Measurements from ENCODE around the gene RGS6.

Gene RGS6

DNA sequence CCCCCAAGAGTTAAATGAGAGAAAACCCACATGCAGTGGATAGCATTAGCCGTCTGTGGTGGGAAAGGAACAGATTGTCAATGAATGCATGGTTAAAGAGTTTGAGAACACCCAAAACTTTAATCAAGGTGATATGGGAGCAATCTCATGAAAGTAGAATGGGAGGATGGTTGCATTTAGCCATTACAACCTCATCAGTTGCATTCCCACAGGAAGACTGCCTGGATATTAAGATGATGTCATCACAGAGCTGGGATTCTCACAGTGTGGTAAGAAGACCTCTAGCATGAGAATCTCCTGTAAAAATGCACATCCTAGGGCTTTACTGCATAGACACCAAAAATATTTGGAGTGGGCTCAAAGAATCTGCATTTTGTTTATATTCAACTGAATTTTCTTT, 284.9 kb downstream of the RGS6 start:
- Histone ChIP-seq H3K27me3 (ENCODE audit: control insufficient read depth, low read length) (no peaks in the 10 kb centered on the region), H3K9me3 (ENCODE audit: control insufficient read depth, insufficient read depth, low read length) (no peaks in the 10 kb centered on the region; the same call in 1 of the 2 replicates), H3K4me2 (ENCODE audit: low read length) (no peak overlapping the region), H3F3A (ENCODE audit: control insufficient read depth, insufficient read depth) (no peaks in the 10 kb centered on the region), H4K20me1 (ENCODE audit: control insufficient read depth, insufficient read depth, low read depth, low read length) (no peaks in the 10 kb centered on the region), H3K27ac (ENCODE audit: low read depth, low read length) (no peak overlapping the region), H3K4me3 (ENCODE audit: low read length) (no peak overlapping the region), H3K4me1 (ENCODE audit: control insufficient read depth, low read length) (no peaks in the 10 kb centered on the region), H3K9me2 (replicated peaks; ENCODE audit: control insufficient read depth, low read length) (no peaks in the 10 kb centered on the region; the same call in 1 of the 2 replicates), H3K79me2 (ENCODE audit: control insufficient read depth, low read length) (no peaks in the 10 kb centered on the region), H3K36me3 (ENCODE audit: control insufficient read depth, low read length) (no peaks in the 10 kb centered on the region)
- no peak for TF ChIP-seq EZH2phosphoT487 (IDR thresholded peaks at IDR 0.05; ENCODE audit: borderline replicate concordance, low read length)
- TF ChIP-seq, protein P1, sequence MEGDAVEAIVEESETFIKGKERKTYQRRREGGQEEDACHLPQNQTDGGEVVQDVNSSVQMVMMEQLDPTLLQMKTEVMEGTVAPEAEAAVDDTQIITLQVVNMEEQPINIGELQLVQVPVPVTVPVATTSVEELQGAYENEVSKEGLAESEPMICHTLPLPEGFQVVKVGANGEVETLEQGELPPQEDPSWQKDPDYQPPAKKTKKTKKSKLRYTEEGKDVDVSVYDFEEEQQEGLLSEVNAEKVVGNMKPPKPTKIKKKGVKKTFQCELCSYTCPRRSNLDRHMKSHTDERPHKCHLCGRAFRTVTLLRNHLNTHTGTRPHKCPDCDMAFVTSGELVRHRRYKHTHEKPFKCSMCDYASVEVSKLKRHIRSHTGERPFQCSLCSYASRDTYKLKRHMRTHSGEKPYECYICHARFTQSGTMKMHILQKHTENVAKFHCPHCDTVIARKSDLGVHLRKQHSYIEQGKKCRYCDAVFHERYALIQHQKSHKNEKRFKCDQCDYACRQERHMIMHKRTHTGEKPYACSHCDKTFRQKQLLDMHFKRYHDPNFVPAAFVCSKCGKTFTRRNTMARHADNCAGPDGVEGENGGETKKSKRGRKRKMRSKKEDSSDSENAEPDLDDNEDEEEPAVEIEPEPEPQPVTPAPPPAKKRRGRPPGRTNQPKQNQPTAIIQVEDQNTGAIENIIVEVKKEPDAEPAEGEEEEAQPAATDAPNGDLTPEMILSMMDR (IDR thresholded peaks at IDR 0.05; ENCODE audit: low read depth, low read length, poor library complexity, severe bottlenecking), result no peak

- H3K36me3 ChIP-seq (ENCODE audit: control insufficient read depth, low read length), result no peaks in the 10 kb centered on the region
- no peaks in the 10 kb centered on the region for H3K4me1 ChIP-seq (ENCODE audit: control insufficient read depth, low read length)
- H3K4me3 ChIP-seq (ENCODE audit: low read length), result no peak overlapping the region
- no peaks in the 10 kb centered on the region for H4K20me1 ChIP-seq (ENCODE audit: control insufficient read depth, insufficient read depth, low read depth, low read length)
- no peaks in the 10 kb centered on the region; the same call in 1 of the 2 replicates for H3K9me3 ChIP-seq (ENCODE audit: control insufficient read depth, insufficient read depth, low read length)
- H3K27ac ChIP-seq (ENCODE audit: low read depth, low read length), result no peak overlapping the region
- TF ChIP-seq, protein P1 (IDR thresholded peaks at IDR 0.05; ENCODE audit: low read depth, low read length, poor library complexity, severe bottlenecking), result no peak
- TF ChIP-seq EZH2phosphoT487 (IDR thresholded peaks at IDR 0.05; ENCODE audit: borderline replicate concordance, low read length), result no peak
- no peaks in the 10 kb centered on the region for H3K27me3 ChIP-seq (ENCODE audit: control insufficient read depth, low read length)
- no peaks in the 10 kb centered on the region for H3F3A ChIP-seq (ENCODE audit: control insufficient read depth, insufficient read depth)
- H3K4me2 ChIP-seq (ENCODE audit: low read length), result no peak overlapping the region
- H3K79me2 ChIP-seq (ENCODE audit: control insufficient read depth, low read length), result no peaks in the 10 kb centered on the region
- H3K9me2 ChIP-seq (replicated peaks; ENCODE audit: control insufficient read depth, low read length), result no peaks in the 10 kb centered on the region; the same call in 1 of the 2 replicates
Observed at GRCh38 chr14:72222046-72222445, 289.8 kb downstream of the RGS6 start.

DNA sequence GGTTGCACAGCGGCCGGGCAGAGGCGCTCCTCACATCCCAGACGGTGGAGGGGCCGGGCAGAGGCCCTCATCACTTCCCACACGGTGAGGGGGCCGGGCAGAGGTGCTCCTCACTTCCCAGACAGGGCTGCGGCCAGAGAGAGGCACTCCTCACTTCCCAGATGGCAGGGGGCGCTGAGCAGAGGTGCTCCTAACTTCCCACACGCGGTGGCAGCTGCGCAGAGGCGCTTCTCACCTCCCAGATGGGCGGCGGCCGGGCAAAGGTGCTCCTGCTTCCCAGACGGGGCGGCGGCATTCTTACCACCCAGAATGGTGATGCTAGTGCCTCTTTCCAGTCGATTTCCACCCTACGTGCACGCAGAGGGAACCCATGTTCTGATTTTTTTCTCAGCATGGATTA, 304.4 kb downstream of the RGS6 start:
- Histone ChIP-seq H3K27me3 (ENCODE audit: control insufficient read depth, low read length) (no peaks in the 10 kb centered on the region), H3K36me3 (ENCODE audit: control insufficient read depth, low read length) (no peaks in the 10 kb centered on the region), H3K4me1 (ENCODE audit: control insufficient read depth, low read length) (no peaks in the 10 kb centered on the region), H3K27ac (ENCODE audit: low read depth, low read length) (no peak overlapping the region), H3K4me3 (ENCODE audit: low read length) (no peak overlapping the region), H3K79me2 (ENCODE audit: control insufficient read depth, low read length) (no peaks in the 10 kb centered on the region), H4K20me1 (ENCODE audit: control insufficient read depth, insufficient read depth, low read depth, low read length) (no peaks in the 10 kb centered on the region), H3K9me2 (replicated peaks; ENCODE audit: control insufficient read depth, low read length) (no peaks in the 10 kb centered on the region), H3K9me3 (ENCODE audit: control insufficient read depth, insufficient read depth, low read length) (no peaks in the 10 kb centered on the region), H3K4me2 (ENCODE audit: low read length) (no peak overlapping the region), H3F3A (ENCODE audit: control insufficient read depth, insufficient read depth) (no peaks in the 10 kb centered on the region)
- TF ChIP-seq, protein P1 (IDR thresholded peaks at IDR 0.05; ENCODE audit: low read depth, low read length, poor library complexity, severe bottlenecking), result no peak
- TF ChIP-seq EZH2phosphoT487 (IDR thresholded peaks at IDR 0.05; ENCODE audit: borderline replicate concordance, low read length), result no peak

All from DOHH2 (cell line).